ENCODE measurements around the gene PSMC3IP.
A peak's percentile ranks its signal among the peaks of the same experiment; 100 is the strongest.
"Not testable (repeated sequence)": the region's sequence is repeated elsewhere in the genome, so short reads cannot be mapped to it uniquely, and the experiment has no call there.

Gene PSMC3IP

GRCh38 chr17:42577532-42578281 lies at the start of gene PSMC3IP:
Gene PSMC3IP, minus strand, starts transcription at chr17:42577729. Its CDS starts 43 bp downstream, at chr17:42577686.
- Histone ChIP-seq H3K9me3 (ENCODE audit: control insufficient read depth, low read length) (no peaks in the 10 kb centered on the region), H3K27me3 (ENCODE audit: control insufficient read depth, insufficient read depth, low read length) (no peaks in the 10 kb centered on the region), H3K79me2 (peaks cover 4% of the 10 kb centered on the region), H3K36me3 (ENCODE audit: control insufficient read depth, insufficient read depth, low read length) (no peaks in the 10 kb centered on the region), H3K4me3 (ENCODE audit: low read depth, low read length) (peak within 1 kb of the TSS; percentile 99), H3K4me1 (peaks cover 9% of the 10 kb centered on the region), H3K4me2 (ENCODE audit: low read length) (peak within 1 kb of the TSS; percentile 71), H3K9ac (peak within 1 kb of the TSS; percentile 4), H2AFZ (peak within 1 kb of the TSS; percentile 78), H3K27ac (peak within 1 kb of the TSS; percentile 83)
- peak; percentile 48 for TF ChIP-seq CTCF (IDR thresholded peaks at IDR 0.05)

GRCh38 chr17:42623732-42624596 lies 46.4 kb upstream of the PSMC3IP start:
- Histone ChIP-seq H3K4me1 (peaks cover 5% of the 10 kb centered on the region), H3K27ac (no peak overlapping the region), H3K9me3 (ENCODE audit: control insufficient read depth, low read length) (no peaks in the 10 kb centered on the region), H3K79me2 (no peaks in the 10 kb centered on the region), H2AFZ (no peak overlapping the region), H3K27me3 (ENCODE audit: control insufficient read depth, insufficient read depth, low read length) (no peaks in the 10 kb centered on the region), H3K4me2 (ENCODE audit: low read length) (no peak overlapping the region), H3K9ac (no peak overlapping the region), H3K36me3 (ENCODE audit: control insufficient read depth, insufficient read depth, low read length) (no peaks in the 10 kb centered on the region), H3K4me3 (ENCODE audit: low read depth, low read length) (no peak overlapping the region)
- no peak for TF ChIP-seq CTCF (IDR thresholded peaks at IDR 0.05)

GRCh38 chr17:42623271-42623670 lies 45.7 kb upstream of the PSMC3IP start:
- no peak overlapping the region for H3K4me2 ChIP-seq (ENCODE audit: low read length)
- H3K36me3 ChIP-seq (ENCODE audit: control insufficient read depth, insufficient read depth, low read length) = no peaks in the 10 kb centered on the region
- no peak overlapping the region for H3K4me3 ChIP-seq (ENCODE audit: low read depth, low read length)
- H2AFZ ChIP-seq = no peak overlapping the region
- no peak overlapping the region for H3K27ac ChIP-seq
- H3K9ac ChIP-seq = no peak overlapping the region
- H3K27me3 ChIP-seq (ENCODE audit: control insufficient read depth, insufficient read depth, low read length) = no peaks in the 10 kb centered on the region
- no peaks in the 10 kb centered on the region for H3K9me3 ChIP-seq (ENCODE audit: control insufficient read depth, low read length)
- no peaks in the 10 kb centered on the region for H3K79me2 ChIP-seq
- H3K4me1 ChIP-seq = peaks cover 4% of the 10 kb centered on the region
- no peak for TF ChIP-seq CTCF (IDR thresholded peaks at IDR 0.05)

GRCh38 chr17:42621987-42622386 lies 44.5 kb upstream of the PSMC3IP start:
- not testable (repeated sequence) for H3K4me2 ChIP-seq (ENCODE audit: low read length); H3K27ac ChIP-seq; H3K79me2 ChIP-seq; H3K4me1 ChIP-seq; H3K9ac ChIP-seq; H3K4me3 ChIP-seq (ENCODE audit: low read depth, low read length); H3K9me3 ChIP-seq (ENCODE audit: control insufficient read depth, low read length); H3K36me3 ChIP-seq (ENCODE audit: control insufficient read depth, insufficient read depth, low read length); H3K27me3 ChIP-seq (ENCODE audit: control insufficient read depth, insufficient read depth, low read length); H2AFZ ChIP-seq

- no peak overlapping the region for H3K9ac ChIP-seq
- no peak overlapping the region for H3K4me3 ChIP-seq (ENCODE audit: low read depth, low read length)
- no peak overlapping the region for H3K27ac ChIP-seq
Observed at GRCh38 chr17:42618442-42619150, 41.1 kb upstream of the PSMC3IP start.

More at GRCh38 chr17:42618442-42619150, 41.1 kb upstream of the PSMC3IP start:
- Histone ChIP-seq H3K4me1 (no peaks in the 10 kb centered on the region), H2AFZ (peak overlapping the region; percentile 35), H3K79me2 (no peaks in the 10 kb centered on the region), H3K36me3 (ENCODE audit: control insufficient read depth, insufficient read depth, low read length) (no peaks in the 10 kb centered on the region), H3K27me3 (ENCODE audit: control insufficient read depth, insufficient read depth, low read length) (no peaks in the 10 kb centered on the region), H3K9me3 (ENCODE audit: control insufficient read depth, low read length) (no peaks in the 10 kb centered on the region), H3K4me2 (ENCODE audit: low read length) (no peak overlapping the region)
- TF ChIP-seq CTCF (IDR thresholded peaks at IDR 0.05) = peak; percentile 51

All from parathyroid adenoma (tissue), 2 donors.